HG02884 (cell line): Measurements from ENCODE around the gene AOAH.

Source experiments
- ATAC-seq: cut with Tn5 transposase; IDR thresholded peaks from one replicate; pipeline ENCODE4 v1.9.1; 2021; ENCODE audit warnings: mild to moderate bottlenecking, moderate library complexity; ENCODE audit not compliant: unreplicated experiment

Gene AOAH

DNA sequence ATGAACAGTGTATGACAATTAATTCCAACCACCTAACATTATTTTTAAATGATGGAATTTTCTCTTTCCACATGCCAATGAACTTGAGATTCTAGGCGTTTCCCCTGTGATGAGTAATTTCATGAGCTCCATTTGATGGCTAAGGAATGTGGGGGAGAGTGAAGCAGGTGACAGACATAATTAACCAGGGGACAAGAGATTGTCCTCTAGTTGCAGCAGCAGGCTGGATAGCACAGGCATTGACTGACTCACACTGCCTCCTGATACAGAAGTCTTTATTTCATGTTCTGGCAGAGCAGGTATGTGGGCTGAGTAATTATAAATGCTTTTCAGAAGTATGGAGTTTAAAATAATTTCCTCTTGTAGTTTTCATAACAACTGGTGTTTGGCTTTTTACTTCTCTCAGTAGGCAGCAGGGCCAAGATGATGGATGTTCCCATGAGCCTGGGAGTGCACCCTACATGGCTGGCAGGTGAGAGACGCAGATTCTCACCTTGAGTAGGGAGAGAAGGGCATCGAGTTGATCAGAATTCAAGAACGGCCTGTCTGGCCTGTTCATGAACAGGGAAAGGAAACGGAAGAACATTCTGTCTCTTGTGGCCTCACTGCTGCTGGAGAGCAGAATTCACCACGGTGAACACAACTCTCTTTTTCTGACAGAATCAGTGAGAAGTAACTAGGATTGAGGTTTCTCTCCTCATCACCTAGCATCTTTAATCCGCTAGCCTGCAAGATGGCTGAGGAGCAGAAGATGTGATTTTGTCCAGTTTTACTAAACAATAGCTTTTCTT is 118.8 kb downstream of the AOAH start:
- no peak for ATAC-seq

- no peak for ATAC-seq
These were observed 119.5 kb downstream of the AOAH start for GRCh38 chr7:36604806-36605205.

GRCh38 chr7:36602934-36603887 is 121.1 kb downstream of the AOAH start:
- ATAC-seq: no peak

- no peak for ATAC-seq
These were observed 121.8 kb downstream of the AOAH start for GRCh38 chr7:36602511-36602910.

- no peak for ATAC-seq
These were observed 122.7 kb downstream of the AOAH start for GRCh38 chr7:36601601-36602000.

- no peak for ATAC-seq
These were observed 123.3 kb downstream of the AOAH start for GRCh38 chr7:36600869-36601530.

- ATAC-seq: no peak
These were observed 124.0 kb downstream of the AOAH start for GRCh38 chr7:36600314-36600682.

DNA sequence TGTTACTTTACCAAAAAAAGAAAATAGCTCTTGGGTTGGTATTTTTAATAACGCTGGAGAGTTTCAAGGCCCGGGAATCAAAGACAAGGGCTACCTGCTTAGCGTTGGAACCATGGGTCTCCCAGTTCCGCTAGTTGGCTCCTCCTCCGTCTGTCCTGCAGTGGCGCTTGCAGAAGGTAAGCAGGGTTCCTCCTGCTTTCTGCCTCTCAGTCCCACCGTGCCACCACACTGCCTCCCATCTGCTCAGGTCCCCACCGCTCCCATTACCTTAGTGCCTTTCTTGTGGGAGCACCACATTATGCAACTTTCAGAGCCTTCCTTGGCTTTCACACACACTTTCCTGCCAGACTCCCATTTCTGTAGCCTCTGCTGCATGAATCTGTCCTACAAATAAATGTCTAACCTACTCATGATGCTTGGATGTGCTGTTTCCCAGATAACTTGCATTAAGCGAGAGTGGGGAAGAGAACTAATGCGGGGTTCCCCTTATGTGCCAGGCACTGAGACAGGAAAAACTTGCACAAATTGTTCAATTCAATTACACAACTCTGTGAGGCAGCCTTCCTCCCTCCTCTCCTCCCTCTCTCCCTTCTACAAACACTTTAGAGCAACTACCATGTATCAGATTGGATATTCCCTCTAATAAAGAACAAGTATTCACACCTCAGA is 124.5 kb downstream of the AOAH start:
- no peak for ATAC-seq

- ATAC-seq: no peak
These were observed 126.1 kb downstream of the AOAH start for GRCh38 chr7:36598054-36598674.

GRCh38 chr7:36597090-36597773 is 127.1 kb downstream of the AOAH start:
- ATAC-seq: no peak

- ATAC-seq: no peak
These were observed 129.8 kb downstream of the AOAH start for GRCh38 chr7:36594445-36594844.

DNA sequence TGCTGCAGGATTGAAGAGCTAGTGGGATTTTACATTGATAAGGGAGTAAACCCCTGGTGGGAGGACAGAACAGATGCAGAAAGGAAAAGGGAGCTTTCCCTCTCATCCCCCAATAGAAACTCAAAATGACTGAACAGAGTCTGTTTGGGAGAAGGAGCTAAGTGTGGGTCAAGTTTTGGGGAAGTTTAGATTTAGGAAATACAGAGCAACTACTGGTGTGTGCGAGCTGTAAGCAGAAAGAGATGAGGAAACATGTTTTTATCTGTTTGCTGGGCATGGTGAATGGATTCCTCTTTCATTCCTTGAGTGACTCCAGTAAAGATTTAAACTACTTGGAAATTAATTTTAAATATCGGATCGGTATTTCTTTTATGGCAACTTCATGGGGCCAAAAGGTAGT is 132.7 kb downstream of the AOAH start:
- ATAC-seq: no peak

- no peak for ATAC-seq
These were observed 134.9 kb downstream of the AOAH start for GRCh38 chr7:36589391-36589790.

GRCh38 chr7:36583318-36583717 is 141.0 kb downstream of the AOAH start:
- ATAC-seq: no peak

DNA sequence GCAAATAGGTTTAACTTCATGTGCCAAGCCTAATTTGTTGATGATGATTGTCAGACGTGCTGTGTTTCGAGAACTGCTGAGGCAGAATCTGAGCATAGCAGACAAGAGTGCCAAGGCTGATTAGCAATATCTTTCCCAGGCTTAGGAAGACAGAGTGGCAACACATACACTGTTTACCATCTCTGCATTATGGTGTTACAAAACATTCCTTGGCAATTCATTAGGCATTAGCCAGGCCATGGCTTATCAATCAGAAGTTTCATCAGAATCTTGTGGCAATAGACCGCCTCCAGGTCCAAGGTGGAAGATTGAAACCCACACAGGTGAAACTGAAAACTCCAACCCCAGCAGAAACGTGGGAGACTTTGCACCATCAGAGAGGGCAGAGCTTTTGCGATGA is 148.5 kb downstream of the AOAH start:
- no peak for ATAC-seq

DNA sequence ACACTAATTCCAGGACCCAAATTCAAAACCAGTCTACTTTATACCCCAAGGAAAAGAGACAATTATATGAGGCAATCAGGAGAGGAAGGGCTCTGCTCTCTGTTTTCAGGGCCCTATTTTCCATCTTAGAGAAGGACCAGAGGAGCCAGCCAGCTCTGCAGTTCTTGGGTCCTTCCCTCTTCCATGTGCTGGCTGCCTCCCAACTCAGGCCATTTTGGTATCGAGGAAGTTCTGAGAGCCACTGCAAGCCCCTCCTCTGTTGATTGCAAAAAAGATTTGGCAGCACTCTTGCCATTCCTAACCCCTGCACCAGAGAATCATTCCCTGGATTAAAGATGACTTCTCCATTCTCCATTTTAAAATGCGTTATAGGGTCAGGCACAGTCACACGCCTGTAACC is 151.2 kb downstream of the AOAH start:
- no peak for ATAC-seq

DNA sequence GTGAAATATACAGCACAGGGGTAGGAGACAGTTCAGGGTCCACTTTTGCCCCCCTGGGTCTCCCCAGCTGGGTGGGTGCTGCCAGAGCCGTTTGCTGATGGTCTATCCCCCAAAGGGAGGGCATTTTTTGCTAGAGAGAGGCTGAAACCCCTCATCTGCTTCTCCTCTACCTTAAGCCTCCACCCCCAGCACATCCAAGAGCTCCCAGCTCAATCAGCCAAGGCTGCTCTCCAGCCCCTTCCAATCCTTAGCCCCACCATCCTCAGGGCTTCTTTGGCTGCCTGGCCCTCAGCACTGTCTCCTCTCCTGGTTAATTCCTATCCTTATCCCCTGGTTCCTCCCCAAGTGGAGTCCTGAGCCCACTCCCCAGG is 153.1 kb downstream of the AOAH start:
- ATAC-seq: no peak

- ATAC-seq: no peak
These were observed 153.6 kb downstream of the AOAH start for GRCh38 chr7:36570528-36571189.

GRCh38 chr7:36568452-36568849 is 155.8 kb downstream of the AOAH start:
- peak; percentile 50 for ATAC-seq
